T1000 (cell line): Measurements from ENCODE around the gene RHEX.
"Not testable (repeated sequence)": the region's sequence is repeated elsewhere in the genome, so short reads cannot be mapped to it uniquely, and the experiment has no call there.

Experiments
- DNase-seq: peaks from one replicate; lab custom pipeline; 2025; ENCODE audit warnings: mixed read lengths; lab: John Stamatoyannopoulos, UW

The RHEX gene

GRCh38 chr1:206058927-206059292 is 5.9 kb downstream of the RHEX start:
- no peak for DNase-seq

DNA sequence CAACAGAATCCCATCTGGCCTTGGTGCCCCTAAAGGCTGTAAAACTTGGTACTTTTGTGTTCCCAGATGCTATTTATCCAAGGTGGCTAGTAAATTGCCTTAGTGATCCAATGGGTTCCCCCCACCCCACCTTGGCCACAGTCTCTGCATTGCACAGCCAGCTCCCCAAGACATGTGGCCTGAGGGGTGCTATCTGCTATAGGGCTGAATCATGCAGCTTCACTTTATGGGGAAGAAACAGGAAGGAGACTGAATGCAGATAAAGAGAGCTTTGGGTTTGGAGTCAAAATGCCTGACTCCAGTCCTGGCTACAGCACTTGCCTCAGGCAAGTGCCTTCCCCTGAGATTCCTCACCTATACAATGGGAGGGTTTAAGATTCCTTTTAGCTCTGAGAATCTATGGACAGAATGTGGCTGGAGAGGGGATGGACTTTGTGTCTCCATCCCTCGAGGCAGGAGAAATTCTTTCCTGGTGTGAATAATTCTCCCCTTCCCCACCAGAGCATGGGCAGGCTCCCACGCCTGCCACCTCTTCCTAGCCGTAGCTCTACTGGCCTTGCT is 6.5 kb downstream of the RHEX start:
- no peak for DNase-seq

- no peak for DNase-seq
Observed at GRCh38 chr1:206060844-206061243, 7.9 kb downstream of the RHEX start.

DNA sequence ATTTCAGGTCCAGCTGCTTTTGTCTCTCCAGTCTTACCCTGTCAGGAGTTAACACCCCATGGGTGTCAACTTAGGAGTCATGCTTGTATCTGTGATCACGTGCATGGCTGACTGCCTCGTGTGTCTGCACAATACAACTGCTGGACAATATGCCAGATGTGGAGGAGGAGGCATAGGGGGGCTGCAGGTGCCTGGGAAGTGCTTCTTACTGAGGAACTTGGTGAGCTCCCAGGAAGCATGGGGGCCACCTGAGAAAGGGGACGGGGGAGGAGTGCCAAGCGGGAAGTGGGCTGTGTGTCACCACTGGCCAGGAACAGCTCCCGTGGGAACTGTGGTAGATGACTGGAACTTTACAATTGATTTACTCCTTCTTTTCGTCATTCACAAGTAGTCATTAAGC is 9.5 kb downstream of the RHEX start:
- no peak for DNase-seq

GRCh38 chr1:206064001-206064400 is 11.0 kb downstream of the RHEX start:
- not testable (repeated sequence) for DNase-seq

GRCh38 chr1:206064501-206064900 is 11.5 kb downstream of the RHEX start:
- not testable (repeated sequence) for DNase-seq

DNA sequence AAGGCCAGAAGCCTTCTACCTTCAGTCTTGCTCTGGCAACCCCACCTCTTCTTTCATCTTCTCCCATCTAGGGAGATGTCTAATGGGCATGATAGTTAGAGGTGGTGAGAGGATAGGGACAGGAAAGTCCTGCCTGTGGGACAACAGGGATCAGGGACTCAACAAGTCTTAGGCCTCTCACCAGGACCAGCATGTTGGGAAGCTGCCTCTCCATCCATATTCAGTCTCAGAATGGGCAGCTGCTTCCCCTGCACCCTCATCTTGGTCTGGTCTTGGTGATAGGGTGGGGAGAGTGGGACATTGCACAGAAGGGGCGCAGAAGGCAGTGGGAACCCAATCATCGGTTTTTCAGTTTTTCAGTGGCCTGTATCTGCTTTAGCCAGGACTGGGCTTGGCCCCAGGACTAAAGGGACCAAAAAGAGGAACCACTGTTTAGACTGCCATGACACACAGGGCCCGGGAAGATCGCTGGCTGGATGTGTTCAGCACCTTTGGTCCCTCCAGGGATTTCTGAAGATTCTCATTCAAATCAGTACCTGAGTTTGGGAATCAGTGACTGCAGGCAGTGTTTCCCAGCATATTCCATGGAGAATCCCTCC is 12.7 kb downstream of the RHEX start:
- no peak for DNase-seq

DNA sequence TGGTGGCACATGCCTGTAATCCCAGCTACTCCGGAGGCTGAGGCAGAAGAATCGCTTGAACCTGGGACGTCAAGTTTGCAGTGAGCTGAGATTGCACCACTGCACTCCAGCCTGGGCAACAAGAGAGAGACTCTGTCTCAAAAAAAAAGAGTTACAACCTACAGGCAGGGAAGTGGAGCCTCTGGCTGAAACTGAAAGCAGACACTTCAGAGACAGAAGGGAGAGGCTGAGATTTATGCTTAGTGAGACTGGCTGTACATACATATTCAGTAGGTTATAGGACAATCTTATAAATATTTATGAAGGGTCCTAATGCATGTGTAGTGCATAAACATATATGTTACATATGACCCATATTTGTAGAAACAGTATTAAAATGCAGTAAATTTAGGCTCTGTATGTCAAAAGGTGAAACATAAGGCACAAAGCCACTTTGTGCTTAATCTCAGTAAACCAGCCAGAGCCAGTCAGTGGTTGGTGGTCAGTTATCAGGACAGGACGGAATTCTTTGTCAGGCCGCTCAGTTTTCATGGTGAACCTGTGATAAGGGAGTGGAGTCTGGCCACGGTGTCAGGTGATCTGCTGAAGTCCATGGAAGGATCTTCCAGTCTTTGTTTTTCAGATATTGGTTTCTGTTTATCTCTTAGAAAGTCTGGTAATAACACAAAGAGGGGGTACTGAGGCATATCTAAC is 13.7 kb downstream of the RHEX start:
- DNase-seq = no peak

DNA sequence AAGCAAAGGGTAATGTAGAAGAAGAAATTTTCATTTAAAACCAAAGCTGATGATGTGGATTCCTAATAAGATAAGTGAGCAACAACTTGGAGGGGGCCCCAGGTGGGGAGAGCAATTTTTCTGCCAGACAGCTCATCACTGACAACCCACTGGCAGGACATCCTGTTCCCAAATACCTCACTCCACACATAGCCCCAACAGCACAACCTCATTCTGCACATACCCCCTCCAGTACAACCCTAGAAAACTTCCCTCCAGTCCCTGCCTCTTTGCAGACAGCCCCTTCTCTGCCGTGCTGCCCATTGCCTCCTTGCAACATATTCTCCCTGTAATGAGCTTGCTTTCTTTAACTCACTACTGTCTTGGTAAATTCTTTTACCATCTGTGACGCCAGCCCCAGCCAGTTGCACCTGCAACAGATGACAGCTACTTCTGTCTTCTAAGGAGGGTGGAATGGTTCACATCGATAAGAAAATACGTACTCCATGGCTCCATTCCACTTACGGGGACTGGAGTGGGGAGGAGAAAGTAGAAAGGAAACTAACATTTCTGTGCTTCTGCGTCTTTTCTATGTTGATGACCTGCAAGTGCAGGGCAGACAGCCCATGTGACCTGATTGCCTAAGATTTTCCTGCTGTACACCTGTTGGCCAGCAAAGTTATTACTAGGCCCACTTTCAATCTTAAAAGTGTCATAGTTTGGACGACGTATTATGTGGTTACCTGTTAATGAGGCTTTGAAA is 14.7 kb downstream of the RHEX start:
- DNase-seq = no peak

DNA sequence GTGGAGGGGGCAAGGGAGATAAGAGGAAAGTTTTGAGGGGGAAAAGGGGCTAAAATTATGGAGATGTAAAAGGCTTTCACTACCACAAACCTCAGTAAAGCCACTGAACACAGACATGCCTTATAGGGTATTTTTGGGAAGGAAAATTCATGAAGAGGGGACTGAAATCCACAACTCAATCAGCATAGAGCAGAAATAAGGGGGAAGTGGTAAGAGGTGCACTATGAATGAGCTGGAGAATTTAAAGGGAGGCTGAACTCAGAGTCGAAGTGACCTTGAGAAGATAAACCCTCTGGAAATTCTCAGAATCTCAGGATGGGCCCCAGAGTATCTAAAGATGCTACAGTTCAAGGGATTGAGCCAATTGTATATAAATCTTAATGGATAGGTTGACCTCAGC is 15.3 kb downstream of the RHEX start:
- DNase-seq = no peak

DNA sequence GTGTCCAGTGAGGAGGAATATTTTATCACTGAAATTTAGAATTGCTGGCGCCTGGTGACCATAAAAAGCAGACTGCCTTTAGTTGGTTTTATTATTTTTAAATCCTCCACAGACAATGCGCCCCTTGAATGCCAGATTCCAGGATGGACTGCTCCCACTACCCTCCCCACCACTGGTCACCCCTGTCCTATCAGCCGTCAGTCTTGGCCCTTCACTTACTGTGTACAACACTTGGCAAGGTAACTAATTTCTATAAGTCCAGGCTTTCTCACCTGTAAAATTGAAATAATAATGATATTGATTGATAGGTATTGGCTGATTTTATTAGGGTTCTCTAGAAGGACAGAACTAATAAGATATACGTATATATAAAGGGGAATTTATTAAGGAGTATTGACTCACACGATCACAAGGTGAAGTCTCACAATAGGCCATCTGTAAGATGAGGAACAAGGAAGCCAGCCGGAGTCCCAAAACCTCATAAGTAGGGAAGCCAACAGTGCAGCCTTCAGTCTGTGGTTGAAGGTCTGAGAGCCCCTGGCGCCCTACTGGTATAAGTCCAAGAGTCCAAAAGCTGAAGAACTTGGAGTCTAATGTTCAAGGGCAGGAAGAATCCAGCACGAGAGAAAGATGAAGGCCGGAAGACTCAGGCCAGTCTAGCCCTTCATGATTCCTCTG is 17.8 kb downstream of the RHEX start:
- DNase-seq = no peak

DNA sequence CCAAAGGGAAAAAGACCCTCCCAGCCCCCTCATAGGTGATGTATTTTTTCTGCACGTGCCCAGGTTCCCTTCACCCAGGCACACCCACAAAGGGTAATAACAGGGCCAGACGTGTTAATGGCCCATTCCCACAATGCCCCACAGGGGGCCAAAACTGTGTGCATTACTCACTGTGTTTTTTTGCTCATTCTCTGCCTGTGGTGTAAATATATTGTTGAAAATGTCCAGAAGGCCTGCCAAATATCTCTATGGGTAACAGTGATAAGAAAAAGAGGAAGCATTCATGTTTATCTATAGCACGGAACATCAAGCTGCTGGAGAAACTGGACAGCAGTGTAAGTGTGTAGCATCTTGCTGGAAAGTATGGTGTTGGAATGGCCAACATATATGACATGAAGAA is 21.9 kb downstream of the RHEX start:
- no peak for DNase-seq

DNA sequence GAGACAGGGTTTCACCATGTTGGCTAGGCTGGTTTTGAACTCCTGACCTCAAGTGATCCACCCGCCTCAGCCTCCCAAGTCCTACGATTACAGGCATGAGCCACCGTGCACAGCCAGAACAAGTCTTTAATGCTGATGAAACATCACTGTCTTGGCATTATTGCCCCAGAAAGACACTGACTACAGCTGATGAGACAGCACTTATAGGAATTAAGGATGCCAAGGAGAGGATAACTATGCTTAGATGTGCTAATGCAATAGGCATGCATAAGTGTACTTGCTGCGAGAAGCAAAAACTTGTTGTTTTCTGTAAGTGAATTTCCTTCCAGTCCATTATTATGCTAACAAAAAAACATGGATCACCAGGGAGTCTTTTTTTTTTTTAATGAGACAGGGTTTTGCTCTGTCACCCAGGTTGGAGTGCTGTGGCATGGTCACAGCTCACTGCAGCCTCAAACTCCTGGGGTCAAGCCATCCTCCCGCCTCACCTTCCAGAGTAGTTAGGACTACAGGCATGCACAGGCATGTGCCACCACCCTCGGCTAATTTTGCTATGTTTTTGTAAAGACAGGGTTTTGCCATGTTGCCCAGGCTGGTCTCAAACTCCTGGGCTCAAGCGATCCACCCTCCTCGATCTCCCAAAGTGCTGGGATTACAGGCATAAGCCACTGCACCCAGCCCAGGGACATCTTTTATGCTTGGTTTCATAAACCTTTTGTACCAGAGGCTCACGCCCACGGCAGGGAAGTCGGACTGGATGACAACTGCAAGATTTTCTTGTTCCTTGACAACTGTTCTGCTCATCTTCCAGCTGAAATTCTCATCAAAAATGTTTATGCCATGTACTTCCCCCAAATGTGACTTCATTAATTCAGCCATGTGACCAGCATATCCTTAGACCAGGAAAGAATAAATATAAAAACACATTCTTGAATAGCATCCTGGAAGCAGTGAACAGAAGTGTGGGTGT is 23.1 kb downstream of the RHEX start:
- DNase-seq = no peak

GRCh38 chr1:206079135-206079534 is 26.2 kb downstream of the RHEX start:
- no peak for DNase-seq

DNA sequence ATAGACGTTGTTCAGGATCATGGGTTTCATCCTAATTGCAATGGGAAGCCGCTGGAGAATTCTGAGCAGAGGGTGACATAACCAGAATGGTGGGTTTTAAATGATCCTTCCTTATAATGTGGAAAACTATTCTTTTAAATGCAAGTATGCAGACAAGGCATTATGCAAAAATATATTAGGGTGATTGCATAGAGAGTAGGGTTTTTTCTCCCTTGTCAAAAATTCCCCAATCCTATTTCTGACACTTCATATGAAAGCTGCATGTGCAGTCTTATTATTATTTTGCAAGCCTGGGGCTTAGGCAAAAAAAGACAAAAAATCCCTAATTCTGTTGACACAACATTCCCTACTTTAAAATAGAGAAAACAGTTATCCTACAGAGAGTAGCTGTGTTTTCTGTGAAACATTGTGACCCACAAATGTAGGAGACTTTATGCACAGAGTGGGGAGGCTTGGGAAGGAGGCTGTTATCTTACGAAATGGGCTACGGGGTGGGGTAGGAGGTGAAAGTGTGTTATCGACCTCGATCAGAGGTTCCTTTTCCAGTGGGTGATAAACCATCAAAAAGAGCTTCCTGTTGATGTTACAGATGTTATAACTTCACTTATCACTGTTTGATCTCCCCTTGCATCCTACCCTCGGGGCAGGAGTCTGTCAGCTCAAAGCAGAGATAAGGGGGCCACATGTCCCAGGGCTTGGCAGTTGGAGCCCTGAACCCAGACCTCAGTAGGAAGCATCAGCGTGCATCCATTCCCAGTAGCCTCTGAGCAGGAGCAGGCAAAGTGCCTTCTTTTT is 27.2 kb downstream of the RHEX start:
- no peak for DNase-seq

DNA sequence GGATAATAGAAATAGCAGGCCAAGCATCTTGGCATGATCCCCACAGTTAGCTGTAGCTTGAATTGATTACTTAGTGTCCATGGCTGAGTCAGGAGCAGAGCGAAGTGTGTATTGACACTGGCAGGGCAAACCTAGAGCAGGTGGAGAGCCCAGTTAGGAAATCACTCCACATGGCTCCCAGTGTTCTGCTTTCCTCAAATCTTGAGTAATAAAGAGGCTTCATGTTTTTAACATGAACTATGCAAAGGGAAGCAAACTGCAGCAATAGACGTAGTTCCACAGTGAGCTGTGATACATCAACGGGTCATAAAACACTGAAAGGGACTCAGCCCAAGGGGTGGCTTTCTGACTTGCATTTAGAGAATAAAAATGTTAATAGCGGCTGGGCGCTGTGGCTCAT is 28.9 kb downstream of the RHEX start:
- no peak for DNase-seq

DNA sequence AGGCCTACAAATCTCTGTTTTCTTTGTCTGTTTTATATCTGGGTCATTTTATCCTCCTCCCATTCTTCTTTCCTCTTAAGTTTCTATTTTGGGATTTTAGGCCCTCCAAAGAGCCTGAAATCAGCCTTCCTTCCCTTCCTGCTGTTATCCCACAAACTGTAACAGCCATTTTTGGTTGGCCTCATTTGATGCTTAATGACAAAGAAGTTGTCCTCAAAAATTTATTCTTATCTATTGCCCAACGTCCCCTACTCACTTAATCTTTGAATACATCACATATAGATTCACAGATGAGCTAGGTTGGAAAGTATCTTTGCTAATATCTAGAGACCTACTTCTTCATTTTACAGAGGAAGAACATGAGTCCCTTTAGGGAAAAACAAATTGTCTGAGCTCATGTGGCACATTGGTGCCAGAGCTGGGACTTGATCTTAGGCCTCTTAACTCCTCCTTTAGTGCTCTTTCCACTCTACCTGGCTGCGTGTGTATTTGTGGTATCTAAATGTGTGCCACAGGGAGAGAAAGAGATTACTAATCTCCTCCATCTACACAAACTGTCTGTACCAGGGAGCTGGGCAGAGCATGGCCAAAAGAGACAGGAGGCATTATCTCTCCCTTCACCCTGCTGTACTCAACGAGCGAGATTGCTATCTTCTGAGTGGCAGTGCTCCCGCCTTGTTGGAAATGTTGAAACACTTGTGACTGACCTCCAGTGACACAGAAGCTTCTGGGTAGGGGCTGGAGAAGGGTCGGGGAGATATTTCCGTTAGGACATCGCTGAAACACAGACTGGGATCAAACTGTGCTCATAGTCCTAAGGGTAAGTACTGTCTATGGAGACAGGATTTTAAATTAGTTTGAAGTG is 30.1 kb downstream of the RHEX start:
- no peak for DNase-seq

DNA sequence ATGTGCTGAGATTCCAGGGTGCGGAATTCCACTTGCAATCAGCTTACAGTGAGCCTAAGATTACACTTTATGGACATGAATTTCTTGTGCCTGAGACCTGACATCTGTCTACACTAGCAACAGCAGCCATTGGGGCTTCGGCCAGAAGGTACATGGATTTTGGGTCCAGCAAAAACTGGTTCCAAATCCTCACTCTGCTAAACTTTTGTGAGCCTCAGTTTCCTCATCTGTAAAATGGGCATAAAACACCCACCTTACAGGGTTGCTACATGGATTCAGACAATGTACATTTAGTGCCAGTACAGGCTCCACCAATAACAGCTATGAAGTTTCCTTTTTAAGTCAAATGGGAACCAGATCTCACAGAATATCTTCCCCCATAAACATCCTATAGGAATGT is 30.8 kb downstream of the RHEX start:
- no peak for DNase-seq

DNA sequence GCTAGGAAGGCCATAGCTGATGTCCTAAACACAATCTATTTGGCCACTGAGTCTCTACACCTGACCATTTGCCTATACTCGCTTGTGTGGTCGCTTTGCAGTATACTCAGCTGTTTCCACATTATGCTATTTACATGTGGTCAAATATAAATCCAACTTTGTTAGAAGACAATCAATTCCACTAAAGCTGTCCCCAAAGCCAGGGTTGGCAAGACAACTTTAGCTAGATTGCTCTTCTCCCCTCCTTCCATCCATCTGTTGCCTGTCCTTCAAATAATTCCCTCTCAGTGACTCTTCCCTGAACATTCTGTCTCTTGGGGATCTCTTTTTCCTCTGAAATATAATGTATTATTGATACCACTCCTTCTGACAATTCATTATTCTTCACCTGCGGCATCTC is 34.1 kb downstream of the RHEX start:
- no peak for DNase-seq

- no peak for DNase-seq
Observed at GRCh38 chr1:206089341-206089740, 36.4 kb downstream of the RHEX start.
